WTC11 (cell line): ENCODE data around the gene RBM19. TPM values are rescaled to one million over a fixed set of nuclear protein-coding genes. Genes with fewer than 3 reads are reported as not detected.

Experiments
- ATAC-seq: fragments of 200-7000 bp; cut with Tn5 transposase; 2 replicates; pipeline ENCODE4 v1.10.0; 2021; ENCODE audit warnings: mild to moderate bottlenecking, moderate library complexity
- CTCF ChIA-PET: fragments of 300-600 bp; sonication (Branson Sonifier 250); formaldehyde crosslinking; loops from one replicate; lab custom pipeline; 2021; ENCODE audit warnings: antibody characterized with exemption; lab: Charles Lee
- POLR2A ChIA-PET: fragments of 350-600 bp; sonication (Branson Sonifier 250); formaldehyde crosslinking; loops from one replicate; lab custom pipeline; 2021; ENCODE audit warnings: antibody characterized with exemption; lab: Charles Lee
- DNase-seq: peaks from one replicate; pipeline ENCODE4 v3.0.0; 2021; ENCODE audit warnings: low spot score
- H3K27ac Mint-ChIP-seq: 2 replicates; pipeline ENCODE4 v1.8.0; 2021; ENCODE audit warnings: mixed read lengths
- H3K27me3 Mint-ChIP-seq: 2 replicates; pipeline ENCODE4 v1.8.0; 2021; ENCODE audit warnings: low read depth, mild to moderate bottlenecking, moderate library complexity, mixed read lengths
- H3K36me3 Mint-ChIP-seq: 2 replicates; pipeline ENCODE4 v1.8.0; 2021; ENCODE audit warnings: mixed read lengths
- H3K4me1 Mint-ChIP-seq: 2 replicates; pipeline ENCODE4 v1.8.0; 2022; ENCODE audit warnings: mixed read lengths
- H3K4me3 Mint-ChIP-seq: 2 replicates; pipeline ENCODE4 v1.8.0; 2021; ENCODE audit warnings: mild to moderate bottlenecking, moderate library complexity, mixed read lengths
- H3K9me3 Mint-ChIP-seq: 2 replicates; pipeline ENCODE4 v1.8.0; 2021; ENCODE audit warnings: mixed read lengths
- ATF1 ChIP-seq: sonication (generic); formaldehyde crosslinking; IDR thresholded peaks from 2 replicates; pipeline ENCODE4 v1.8.1; 2023; ENCODE audit warnings: mild to moderate bottlenecking, moderate library complexity, missing genetic modification reagents
- CBFB ChIP-seq: sonication (generic); formaldehyde crosslinking; IDR thresholded peaks from 2 replicates; pipeline ENCODE4 v1.8.1; 2022; ENCODE audit warnings: mild to moderate bottlenecking, low read depth, missing genetic modification reagents
- CREM ChIP-seq: sonication (generic); formaldehyde crosslinking; IDR thresholded peaks from 2 replicates; pipeline ENCODE4 v1.8.1; 2022; ENCODE audit warnings: mild to moderate bottlenecking, missing genetic modification reagents, moderate library complexity
- FOXJ3 ChIP-seq: sonication (generic); formaldehyde crosslinking; IDR thresholded peaks from 2 replicates; pipeline ENCODE4 v1.9.0; 2021; ENCODE audit warnings: missing genetic modification reagents, mild to moderate bottlenecking, borderline replicate concordance
- FOXK1 ChIP-seq: sonication (generic); formaldehyde crosslinking; IDR thresholded peaks from 2 replicates; pipeline ENCODE4 v1.8.0; 2022; ENCODE audit warnings: mild to moderate bottlenecking, moderate library complexity, missing genetic modification reagents
- FOXP1 ChIP-seq: sonication (generic); formaldehyde crosslinking; IDR thresholded peaks from 2 replicates; pipeline ENCODE4 v1.8.0; 2022; ENCODE audit warnings: missing genetic modification reagents, mild to moderate bottlenecking, moderate library complexity, borderline replicate concordance
- JAZF1 ChIP-seq: fragments of 250-450 bp; sonication (Bioruptor Pico); IDR thresholded peaks from 2 replicates; pipeline ENCODE4 v1.9.0; 2021; ENCODE audit warnings: moderate library complexity, mild to moderate bottlenecking, inconsistent platforms
- KAT7 ChIP-seq: sonication (generic); formaldehyde crosslinking; IDR thresholded peaks from 2 replicates; pipeline ENCODE4 v1.8.1; 2023; ENCODE audit warnings: missing genetic modification reagents, mild to moderate bottlenecking, borderline replicate concordance
- MYBL2 ChIP-seq: sonication (generic); formaldehyde crosslinking; IDR thresholded peaks from 2 replicates; pipeline ENCODE4 v1.8.1; 2023; ENCODE audit warnings: mild to moderate bottlenecking, moderate library complexity, missing genetic modification reagents
- PRRX2 ChIP-seq: fragments of 250-450 bp; sonication (Bioruptor Pico); IDR thresholded peaks from 2 replicates; pipeline ENCODE4 v1.8.0; 2021; ENCODE audit warnings: mild to moderate bottlenecking
- TP53 ChIP-seq: sonication (generic); formaldehyde crosslinking; IDR thresholded peaks from 2 replicates; pipeline ENCODE4 v1.8.1; 2023; ENCODE audit warnings: mild to moderate bottlenecking, missing genetic modification reagents
- ZNF138 ChIP-seq: sonication (generic); formaldehyde crosslinking; conservative IDR thresholded peaks from 2 replicates; pipeline ENCODE4 v1.8.1; 2022; ENCODE audit warnings: mild to moderate bottlenecking, moderate library complexity, missing genetic modification reagents
- ZNF317 ChIP-seq: sonication (generic); formaldehyde crosslinking; IDR thresholded peaks from 2 replicates; pipeline ENCODE4 v1.8.1; 2023; ENCODE audit warnings: low read depth, mild to moderate bottlenecking, moderate library complexity, missing genetic modification reagents, borderline replicate concordance
- total RNA-seq: library from RNA; stranded (reverse); gene quantifications from 3 replicates; pipeline ENCODE4 v1.2.3, GENCODE V29; 2021
- TF ChIP-seq, protein P1 (sequence below): sonication (generic); formaldehyde crosslinking; IDR thresholded peaks from 2 replicates; pipeline ENCODE4 v1.8.1; 2023; ENCODE audit warnings: mild to moderate bottlenecking, missing genetic modification reagents
- TF ChIP-seq, protein P2 (sequence below): sonication (generic); formaldehyde crosslinking; IDR thresholded peaks from 2 replicates; pipeline ENCODE4 v1.8.1; 2022; ENCODE audit warnings: low read depth, missing genetic modification reagents, borderline replicate concordance
- TF ChIP-seq, protein P3 (sequence below): sonication (generic); formaldehyde crosslinking; IDR thresholded peaks from 2 replicates; pipeline ENCODE4 v1.8.1; 2022; ENCODE audit warnings: mild to moderate bottlenecking, missing genetic modification reagents, moderate library complexity, borderline replicate concordance
- TF ChIP-seq, protein P4 (sequence below): sonication (generic); formaldehyde crosslinking; IDR thresholded peaks from 2 replicates; pipeline ENCODE4 v1.8.1; 2023; ENCODE audit warnings: mild to moderate bottlenecking, missing genetic modification reagents, moderate library complexity
- TF ChIP-seq, protein P5 (sequence below): fragments of 250-450 bp; sonication (Bioruptor Pico); conservative IDR thresholded peaks from 2 replicates; pipeline ENCODE4 v1.9.0; 2021; ENCODE audit warnings: mild to moderate bottlenecking
- TF ChIP-seq, protein P6 (sequence below): sonication (generic); formaldehyde crosslinking; conservative IDR thresholded peaks from 2 replicates; pipeline ENCODE4 v1.8.1; 2022; ENCODE audit warnings: mild to moderate bottlenecking, missing genetic modification reagents
- TF ChIP-seq, protein P7 (sequence below): fragments of 250-450 bp; sonication (Bioruptor Pico); IDR thresholded peaks from 2 replicates; pipeline ENCODE4 v2.1.2; 2022; ENCODE audit warnings: mild to moderate bottlenecking, moderate library complexity

Gene RBM19
- total RNA-seq, 1 experiment from 2014 or later = 60.1 TPM

DNA sequence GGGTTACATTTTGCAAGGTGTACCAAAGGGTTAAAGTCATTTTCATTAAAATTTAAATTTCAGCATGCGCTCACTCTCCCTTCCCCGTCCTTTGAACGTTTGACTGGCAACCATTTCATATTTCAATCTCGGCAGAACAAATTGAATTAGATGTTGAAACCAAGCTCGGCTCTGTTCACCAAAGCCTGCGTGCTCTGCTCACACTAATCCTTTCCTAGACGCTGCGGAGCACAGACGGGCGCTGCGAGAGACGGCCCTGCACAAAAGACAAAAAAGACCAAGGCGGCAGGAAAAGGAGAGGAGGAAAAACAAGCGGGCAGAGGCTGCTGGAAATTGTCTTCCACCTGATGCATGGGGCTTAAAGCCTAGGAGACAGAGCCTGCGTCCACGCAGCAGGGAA is 149.3 kb downstream of the RBM19 start:
- CTCF ChIA-PET = no interaction called here
- TF ChIP-seq MYBL2 (CRISPR knock-in tag) = no peak
- no peaks in the 10 kb centered on the region; the same call in 1 of the 2 replicates for H3K36me3 Mint-ChIP-seq
- POLR2A ChIA-PET = no interaction called here
- H3K4me3 Mint-ChIP-seq = no peak overlapping the region
- ATAC-seq (no peak), DNase-seq (no peak)
- H3K9me3 Mint-ChIP-seq = no peaks in the 10 kb centered on the region
- H3K27me3 Mint-ChIP-seq = no peaks in the 10 kb centered on the region
- H3K4me1 Mint-ChIP-seq = peaks cover 12% of the 10 kb centered on the region
- no peak overlapping the region for H3K27ac Mint-ChIP-seq

DNA sequence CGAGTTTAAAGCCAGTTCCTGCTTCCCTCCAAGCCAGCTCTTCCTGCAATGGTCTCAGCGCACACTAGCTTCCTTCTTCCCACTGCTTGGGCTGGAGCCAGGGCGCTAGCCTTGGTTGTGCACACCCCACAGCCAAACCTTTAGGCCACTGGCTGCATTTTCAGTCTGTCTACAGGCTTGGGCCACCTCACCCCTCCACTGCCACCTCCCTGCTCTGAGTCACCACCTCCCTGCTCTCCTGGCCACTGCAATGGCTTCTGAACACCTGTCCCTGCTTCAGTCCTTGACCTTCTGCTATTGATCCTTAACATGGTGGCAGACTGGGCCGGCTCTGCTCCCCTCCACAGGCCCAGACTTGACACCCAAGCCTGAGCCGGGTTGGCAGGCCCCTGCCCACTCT is 151.1 kb downstream of the RBM19 start:
- Mint-ChIP-seq H3K4me3 (no peak overlapping the region), H3K27ac (no peak overlapping the region), H3K4me1 (peaks cover 10% of the 10 kb centered on the region)

DNA sequence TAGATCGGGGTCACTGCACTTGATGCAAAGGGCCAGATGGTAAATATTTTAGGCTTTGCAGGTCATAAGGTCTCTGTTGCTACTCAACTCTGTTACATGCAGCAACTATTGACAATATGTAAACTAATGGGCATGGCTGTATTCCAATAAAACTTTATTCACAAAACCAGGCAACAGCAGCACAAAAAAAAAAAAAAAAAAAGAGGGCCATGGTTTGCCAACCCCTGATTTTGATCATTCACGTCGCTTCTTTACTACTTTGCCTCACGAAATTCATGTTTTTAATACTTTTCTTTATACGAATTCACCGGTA is 152.9 kb downstream of the RBM19 start:
- no peak for ATAC-seq
- DNase-seq = no peak
- POLR2A ChIA-PET = no interaction called here
- CTCF ChIA-PET = no interaction called here
- Mint-ChIP-seq H3K4me3 (no peak overlapping the region), H3K4me1 (peaks cover 2% of the 10 kb centered on the region; the same call in 1 of the 2 replicates), H3K27me3 (no peaks in the 10 kb centered on the region), H3K36me3 (peaks cover 4% of the 10 kb centered on the region), H3K9me3 (peaks cover 6% of the 10 kb centered on the region; the same call in 1 of the 2 replicates), H3K27ac (no peak overlapping the region)
- no peak for TF ChIP-seq ATF1 (CRISPR knock-in tag)
- no peak for TF ChIP-seq FOXP1 (CRISPR knock-in tag)
- TF ChIP-seq JAZF1 (CRISPR knock-in tag) = no peak
- TF ChIP-seq KAT7 = no peak
- TF ChIP-seq ZNF138 (CRISPR knock-in tag) = no peak
- TF ChIP-seq FOXJ3 (CRISPR knock-in tag) = no peak
- TF ChIP-seq, protein P1, sequence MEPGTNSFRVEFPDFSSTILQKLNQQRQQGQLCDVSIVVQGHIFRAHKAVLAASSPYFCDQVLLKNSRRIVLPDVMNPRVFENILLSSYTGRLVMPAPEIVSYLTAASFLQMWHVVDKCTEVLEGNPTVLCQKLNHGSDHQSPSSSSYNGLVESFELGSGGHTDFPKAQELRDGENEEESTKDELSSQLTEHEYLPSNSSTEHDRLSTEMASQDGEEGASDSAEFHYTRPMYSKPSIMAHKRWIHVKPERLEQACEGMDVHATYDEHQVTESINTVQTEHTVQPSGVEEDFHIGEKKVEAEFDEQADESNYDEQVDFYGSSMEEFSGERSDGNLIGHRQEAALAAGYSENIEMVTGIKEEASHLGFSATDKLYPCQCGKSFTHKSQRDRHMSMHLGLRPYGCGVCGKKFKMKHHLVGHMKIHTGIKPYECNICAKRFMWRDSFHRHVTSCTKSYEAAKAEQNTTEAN (CRISPR knock-in tag) = no peak
- TF ChIP-seq, protein P2, sequence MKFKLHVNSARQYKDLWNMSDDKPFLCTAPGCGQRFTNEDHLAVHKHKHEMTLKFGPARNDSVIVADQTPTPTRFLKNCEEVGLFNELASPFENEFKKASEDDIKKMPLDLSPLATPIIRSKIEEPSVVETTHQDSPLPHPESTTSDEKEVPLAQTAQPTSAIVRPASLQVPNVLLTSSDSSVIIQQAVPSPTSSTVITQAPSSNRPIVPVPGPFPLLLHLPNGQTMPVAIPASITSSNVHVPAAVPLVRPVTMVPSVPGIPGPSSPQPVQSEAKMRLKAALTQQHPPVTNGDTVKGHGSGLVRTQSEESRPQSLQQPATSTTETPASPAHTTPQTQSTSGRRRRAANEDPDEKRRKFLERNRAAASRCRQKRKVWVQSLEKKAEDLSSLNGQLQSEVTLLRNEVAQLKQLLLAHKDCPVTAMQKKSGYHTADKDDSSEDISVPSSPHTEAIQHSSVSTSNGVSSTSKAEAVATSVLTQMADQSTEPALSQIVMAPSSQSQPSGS (CRISPR knock-in tag) = no peak
- no peak for TF ChIP-seq TP53
- TF ChIP-seq, protein P3, sequence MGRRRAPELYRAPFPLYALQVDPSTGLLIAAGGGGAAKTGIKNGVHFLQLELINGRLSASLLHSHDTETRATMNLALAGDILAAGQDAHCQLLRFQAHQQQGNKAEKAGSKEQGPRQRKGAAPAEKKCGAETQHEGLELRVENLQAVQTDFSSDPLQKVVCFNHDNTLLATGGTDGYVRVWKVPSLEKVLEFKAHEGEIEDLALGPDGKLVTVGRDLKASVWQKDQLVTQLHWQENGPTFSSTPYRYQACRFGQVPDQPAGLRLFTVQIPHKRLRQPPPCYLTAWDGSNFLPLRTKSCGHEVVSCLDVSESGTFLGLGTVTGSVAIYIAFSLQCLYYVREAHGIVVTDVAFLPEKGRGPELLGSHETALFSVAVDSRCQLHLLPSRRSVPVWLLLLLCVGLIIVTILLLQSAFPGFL (CRISPR knock-in tag) = no peak
- TF ChIP-seq FOXK1 = no peak
- no peak for TF ChIP-seq CBFB (CRISPR knock-in tag)
- no peak for TF ChIP-seq PRRX2 (CRISPR knock-in tag)
- TF ChIP-seq, protein P4, sequence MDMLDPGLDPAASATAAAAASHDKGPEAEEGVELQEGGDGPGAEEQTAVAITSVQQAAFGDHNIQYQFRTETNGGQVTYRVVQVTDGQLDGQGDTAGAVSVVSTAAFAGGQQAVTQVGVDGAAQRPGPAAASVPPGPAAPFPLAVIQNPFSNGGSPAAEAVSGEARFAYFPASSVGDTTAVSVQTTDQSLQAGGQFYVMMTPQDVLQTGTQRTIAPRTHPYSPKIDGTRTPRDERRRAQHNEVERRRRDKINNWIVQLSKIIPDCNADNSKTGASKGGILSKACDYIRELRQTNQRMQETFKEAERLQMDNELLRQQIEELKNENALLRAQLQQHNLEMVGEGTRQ (CRISPR knock-in tag) = no peak
- no peak for TF ChIP-seq ZNF317 (CRISPR knock-in tag)

More for the DNA sequence above, 151.1 kb downstream of the RBM19 start:
- CTCF ChIA-PET = interaction anchor here (1.4 to 1.7 kb wide), 2 partner anchors 10 to 353 kb away, joined by 3 to 6 read pairs; no protein-coding TSS in a partner anchor
- Mint-ChIP-seq H3K27me3 (no peaks in the 10 kb centered on the region), H3K36me3 (peaks cover 4% of the 10 kb centered on the region), H3K9me3 (peaks cover 6% of the 10 kb centered on the region; the same call in 1 of the 2 replicates)
- no peak for ATAC-seq
- DNase-seq = no peak
- TF ChIP-seq, protein P3 (CRISPR knock-in tag) = no peak
- TF ChIP-seq ZNF138 (CRISPR knock-in tag) = no peak
- TF ChIP-seq CREM (CRISPR knock-in tag) = no peak
- TF ChIP-seq, protein P5, sequence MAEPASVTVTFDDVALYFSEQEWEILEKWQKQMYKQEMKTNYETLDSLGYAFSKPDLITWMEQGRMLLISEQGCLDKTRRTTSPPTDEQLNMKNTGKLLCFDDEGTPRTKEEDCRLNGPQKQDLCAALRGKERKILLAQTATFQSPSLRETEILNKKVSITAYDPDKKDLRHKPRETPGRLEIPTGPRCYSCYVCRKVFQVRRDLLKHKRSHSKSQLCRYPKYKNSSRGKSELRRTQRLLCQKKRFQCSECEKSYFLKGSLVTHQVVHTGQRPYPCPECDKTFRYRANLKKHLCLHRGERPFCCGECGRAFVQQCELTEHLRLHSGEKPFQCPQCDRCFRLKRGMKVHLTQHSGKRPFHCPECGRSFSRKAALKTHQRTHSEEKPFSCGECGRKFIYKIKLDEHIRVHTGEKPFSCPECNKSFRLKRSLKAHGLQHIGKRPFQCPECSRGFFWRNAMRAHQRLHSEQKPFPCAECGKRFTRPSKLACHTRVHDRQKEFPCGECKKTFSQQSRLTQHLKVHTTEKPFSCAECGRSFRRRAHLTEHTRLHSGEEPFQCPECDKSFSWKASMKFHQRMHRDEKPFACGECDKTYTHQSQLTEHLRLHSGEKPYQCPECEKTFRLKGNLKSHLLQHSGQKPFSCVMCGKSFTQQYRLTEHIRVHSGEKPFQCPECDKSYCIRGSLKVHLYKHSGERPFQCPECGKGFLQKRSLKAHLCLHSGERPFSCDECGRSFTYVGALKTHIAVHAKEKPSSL = no peak
- TF ChIP-seq, protein P6, sequence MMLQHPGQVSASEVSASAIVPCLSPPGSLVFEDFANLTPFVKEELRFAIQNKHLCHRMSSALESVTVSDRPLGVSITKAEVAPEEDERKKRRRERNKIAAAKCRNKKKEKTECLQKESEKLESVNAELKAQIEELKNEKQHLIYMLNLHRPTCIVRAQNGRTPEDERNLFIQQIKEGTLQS (CRISPR knock-in tag) = no peak
- no peak for TF ChIP-seq FOXJ3 (CRISPR knock-in tag)
- TF ChIP-seq, protein P7, sequence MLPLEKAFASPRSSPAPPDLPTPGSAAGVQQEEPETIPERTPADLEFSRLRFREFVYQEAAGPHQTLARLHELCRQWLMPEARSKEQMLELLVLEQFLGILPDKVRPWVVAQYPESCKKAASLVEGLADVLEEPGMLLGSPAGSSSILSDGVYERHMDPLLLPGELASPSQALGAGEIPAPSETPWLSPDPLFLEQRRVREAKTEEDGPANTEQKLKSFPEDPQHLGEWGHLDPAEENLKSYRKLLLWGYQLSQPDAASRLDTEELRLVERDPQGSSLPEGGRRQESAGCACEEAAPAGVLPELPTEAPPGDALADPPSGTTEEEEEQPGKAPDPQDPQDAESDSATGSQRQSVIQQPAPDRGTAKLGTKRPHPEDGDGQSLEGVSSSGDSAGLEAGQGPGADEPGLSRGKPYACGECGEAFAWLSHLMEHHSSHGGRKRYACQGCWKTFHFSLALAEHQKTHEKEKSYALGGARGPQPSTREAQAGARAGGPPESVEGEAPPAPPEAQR (CRISPR knock-in tag) = no peak
- no peak for TF ChIP-seq ATF1 (CRISPR knock-in tag)
- TF ChIP-seq, all 79 proteins: peak for 0
- POLR2A ChIA-PET = no interaction called here
